SKM-1 treated with dmso at 0.1 percent for 144 hours (cell line): ENCODE data around the gene ZBTB7B.
A peak's percentile ranks its signal among the peaks of the same experiment; 100 is the strongest.
"Not testable (repeated sequence)": the region's sequence is repeated elsewhere in the genome, so short reads cannot be mapped to it uniquely, and the experiment has no call there.

Experiments
- DNase-seq: peaks from one replicate; lab custom pipeline; 2025; ENCODE audit not compliant: unreplicated experiment; lab: John Stamatoyannopoulos, UW

The ZBTB7B gene

DNA sequence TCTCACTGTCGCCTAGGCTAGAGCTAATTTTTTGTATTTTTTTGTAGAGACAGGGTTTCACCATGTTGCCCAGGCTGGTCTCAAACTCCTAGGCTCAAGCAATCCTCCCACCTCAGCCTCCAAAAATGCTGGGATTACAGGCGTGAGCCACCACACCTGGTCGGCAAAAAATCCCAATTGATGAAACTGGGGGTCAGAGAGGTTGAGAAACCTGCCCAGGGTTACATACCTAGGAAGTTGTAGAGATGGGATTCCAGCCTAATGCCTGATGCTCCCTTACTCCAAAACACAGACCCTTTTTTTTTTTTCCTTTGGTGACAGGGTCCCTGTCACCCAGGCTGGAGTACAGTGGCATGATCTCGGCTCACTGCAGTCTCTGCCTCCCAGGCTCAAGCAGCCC, 15.9 kb upstream of the ZBTB7B start:
- DNase-seq: not testable (repeated sequence)

DNA sequence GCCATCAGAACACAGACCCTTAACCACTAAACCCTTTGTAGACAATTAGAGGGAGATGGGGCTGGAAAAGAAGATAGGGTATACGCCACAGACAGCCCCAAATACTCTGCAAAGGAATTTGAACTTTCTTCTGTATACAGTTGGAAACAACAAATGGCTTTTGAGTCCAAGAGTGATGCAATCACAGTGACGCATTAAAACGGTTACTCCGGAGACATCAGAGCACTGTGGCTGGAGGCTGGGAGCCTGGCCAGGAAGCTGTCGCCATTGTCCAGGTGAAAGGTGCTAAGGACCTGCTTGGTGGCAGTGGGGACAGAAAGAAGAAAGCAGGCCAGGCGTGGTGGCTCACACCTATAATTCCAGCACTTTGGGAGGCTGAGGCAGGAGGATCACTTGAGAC, 15.3 kb upstream of the ZBTB7B start:
- no peak for DNase-seq

- no peak for DNase-seq
These were observed 14.3 kb upstream of the ZBTB7B start for GRCh38 chr1:154988058-154988954.

GRCh38 chr1:154989195-154989860, 13.3 kb upstream of the ZBTB7B start:
- DNase-seq: no peak

GRCh38 chr1:154990276-154990675, 12.3 kb upstream of the ZBTB7B start:
- no peak for DNase-seq

DNA sequence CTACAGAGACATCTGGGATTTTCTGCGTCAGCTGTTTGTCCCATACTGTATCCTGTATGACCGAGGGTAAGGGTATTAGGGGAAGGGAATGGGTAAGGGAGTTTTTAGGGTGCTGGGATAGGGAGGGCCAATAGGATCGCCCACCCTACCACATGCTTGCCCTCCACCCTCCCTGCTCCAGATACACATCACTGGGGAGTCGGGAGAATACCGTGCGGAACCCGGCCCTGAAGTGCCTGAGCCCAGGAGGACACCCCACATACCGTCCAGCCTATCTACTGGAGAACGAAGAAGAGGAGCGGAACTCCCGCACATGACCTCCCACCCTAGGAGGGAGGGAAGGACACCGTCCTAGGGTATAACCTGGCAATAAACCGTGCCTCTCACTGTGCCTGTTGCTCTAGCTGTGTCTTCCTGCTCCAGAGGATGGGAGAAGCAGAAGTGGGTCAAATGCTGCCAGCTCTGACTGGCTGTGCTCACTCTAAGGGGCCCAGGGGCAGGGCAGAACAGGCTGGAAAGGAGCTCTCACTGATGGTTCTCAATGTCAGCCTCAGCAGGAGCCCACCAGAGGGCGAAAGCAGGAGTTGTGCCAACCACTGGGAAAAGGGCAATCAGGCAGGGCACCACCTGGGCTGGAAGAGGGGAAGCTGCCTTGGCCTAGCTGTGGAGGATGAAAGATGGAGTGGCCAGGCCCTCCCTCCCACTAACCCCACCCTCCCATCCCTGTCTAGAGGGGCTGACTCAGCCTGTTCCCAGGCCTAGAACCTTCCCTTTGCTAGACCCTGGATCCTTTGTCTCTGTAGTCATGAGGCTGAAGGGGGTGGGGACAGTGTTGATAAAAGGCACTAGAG, 9.7 kb upstream of the ZBTB7B start:
- no peak for DNase-seq

GRCh38 chr1:154993572-154994268, 8.9 kb upstream of the ZBTB7B start, which contains the start of gene LENEP:
TSS of gene LENEP (plus strand) at chr1:154993586. CDS start at chr1:154993608, 22 bp downstream.
- DNase-seq: no peak

DNA sequence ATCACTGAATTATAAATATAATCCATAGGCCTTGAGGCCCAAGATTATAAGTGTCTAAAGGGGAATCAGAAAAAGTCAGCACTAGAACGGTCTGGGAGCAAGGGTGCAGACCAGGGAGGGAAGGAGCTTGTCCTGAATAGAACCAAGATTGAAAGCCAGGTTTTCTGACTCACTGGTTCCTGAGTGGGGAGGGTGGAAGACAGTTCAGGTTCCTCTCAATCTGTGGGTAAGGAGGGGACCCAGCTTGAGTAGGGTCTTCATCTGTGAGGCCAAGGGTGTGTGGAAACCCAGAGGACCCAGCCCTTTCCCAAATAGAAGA, 8.4 kb upstream of the ZBTB7B start:
- no peak for DNase-seq

GRCh38 chr1:154994591-154994990, 8.0 kb upstream of the ZBTB7B start:
- no peak for DNase-seq

DNA sequence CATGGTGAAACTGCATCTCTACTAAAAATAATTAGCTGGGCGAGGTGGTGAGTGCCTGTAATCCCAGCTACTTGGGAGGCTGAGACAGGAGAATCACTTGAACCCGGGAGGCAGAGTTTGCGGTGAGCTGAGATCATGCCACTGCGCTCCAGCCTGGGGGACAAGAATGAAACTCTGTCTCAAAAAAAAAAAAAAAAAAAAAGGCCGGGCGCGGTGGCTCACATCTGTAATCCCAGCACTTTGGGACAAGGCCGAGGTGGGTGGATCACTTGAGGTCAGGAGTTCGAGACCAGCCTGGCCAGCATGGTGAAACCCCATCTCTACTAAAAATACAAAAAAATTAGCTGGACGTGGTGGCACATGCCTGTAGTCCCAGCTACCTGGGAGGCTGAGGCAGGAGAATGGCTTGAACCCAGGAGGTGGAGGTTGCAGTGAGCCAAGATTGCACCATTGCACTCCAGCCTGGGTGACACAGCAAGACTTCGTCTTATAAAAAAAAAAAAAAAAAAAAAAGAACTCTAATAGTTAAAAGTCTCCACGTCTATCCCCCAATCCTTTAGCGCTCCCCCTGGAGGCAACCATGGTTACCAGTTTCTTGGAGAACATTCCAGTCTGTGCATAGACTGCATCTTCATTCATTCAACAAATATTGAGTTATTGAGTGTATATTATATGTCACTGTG, 7.2 kb upstream of the ZBTB7B start:
- peak; percentile 51 for DNase-seq

DNA sequence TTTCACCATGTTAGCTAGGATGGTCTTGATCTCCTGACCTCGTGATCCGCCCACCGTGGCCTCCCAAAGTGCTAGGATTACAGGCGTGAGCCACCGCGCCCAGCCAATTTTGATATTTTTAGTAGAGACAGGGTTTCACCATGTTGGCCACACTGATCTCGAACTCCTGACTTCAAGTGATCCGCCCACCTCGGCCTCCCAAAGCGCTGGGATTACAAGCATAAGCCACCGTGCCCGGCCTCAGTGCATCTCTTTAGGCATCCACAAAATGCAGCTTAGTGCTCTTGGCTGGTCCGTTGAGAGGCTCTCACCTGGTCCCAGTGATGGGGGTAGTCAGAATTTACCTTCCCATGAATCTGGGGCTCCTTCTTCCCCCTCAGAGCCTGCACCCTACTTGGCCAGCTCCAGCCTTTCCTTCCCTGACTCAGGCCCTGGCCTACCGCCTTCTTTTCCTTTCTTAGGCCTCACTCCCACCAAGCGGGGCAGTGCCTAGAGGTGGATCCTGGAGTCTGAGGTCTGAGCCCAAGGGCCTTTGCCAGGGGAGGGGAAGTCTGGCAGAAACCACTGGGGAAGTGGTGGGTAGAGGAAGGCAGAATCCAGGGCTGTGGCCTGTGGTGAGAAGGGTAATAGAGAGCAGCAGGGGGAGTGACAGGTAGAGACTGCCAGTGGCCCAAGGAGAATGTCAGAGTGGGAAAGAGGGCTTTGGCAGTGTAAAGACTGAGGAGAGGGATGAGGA, 5.5 kb upstream of the ZBTB7B start:
- DNase-seq: peak; percentile 80

GRCh38 chr1:154998201-154998780, 4.3 kb upstream of the ZBTB7B start:
- DNase-seq: no peak

- DNase-seq: peak; percentile 83
These were observed 3.6 kb upstream of the ZBTB7B start for GRCh38 chr1:154998818-154999570.

DNA sequence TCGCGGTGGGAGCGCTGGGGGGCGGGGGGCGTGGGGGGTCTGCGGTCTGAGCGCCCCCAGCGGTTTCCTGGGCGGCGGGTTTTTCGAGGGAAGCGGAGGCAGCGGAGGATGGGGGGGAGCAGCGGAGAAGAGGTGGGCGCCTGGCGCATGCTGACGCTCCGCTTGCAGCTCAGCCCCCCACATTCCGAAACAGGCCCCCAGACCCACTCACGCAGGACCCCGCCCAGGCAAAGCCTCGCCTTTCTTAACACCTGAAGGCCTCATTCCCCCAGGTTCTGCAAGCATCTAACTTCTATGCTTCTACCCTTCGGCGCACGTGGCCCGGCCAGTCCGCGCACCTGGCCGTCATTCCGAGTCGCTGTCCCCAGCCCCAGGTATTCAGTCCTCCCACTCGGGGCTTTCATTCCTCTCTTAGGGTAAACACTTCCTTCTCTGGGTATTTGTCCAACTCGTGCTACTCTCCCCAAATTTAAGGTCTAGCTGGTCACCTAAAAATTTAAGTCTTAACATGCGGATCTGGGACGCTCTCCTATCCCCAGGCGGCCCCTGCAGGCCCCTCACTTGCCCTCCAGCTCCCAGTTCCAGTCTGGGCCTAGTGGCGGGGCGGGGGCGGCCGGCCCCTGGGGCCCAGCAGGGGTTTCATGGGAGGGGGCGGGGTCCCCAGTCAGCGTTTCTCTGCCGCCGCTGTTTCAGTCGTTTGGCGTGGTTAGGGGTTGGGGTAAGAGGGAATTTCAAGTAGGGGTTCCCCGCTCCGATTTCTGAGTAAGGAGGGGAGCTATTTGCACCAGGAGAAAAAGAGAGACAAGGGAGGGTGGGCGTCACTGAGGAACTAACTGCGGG, 2.8 kb upstream of the ZBTB7B start:
- DNase-seq: peak; percentile 55

GRCh38 chr1:155000411-155000725, 2.2 kb upstream of the ZBTB7B start:
- no peak for DNase-seq

DNA sequence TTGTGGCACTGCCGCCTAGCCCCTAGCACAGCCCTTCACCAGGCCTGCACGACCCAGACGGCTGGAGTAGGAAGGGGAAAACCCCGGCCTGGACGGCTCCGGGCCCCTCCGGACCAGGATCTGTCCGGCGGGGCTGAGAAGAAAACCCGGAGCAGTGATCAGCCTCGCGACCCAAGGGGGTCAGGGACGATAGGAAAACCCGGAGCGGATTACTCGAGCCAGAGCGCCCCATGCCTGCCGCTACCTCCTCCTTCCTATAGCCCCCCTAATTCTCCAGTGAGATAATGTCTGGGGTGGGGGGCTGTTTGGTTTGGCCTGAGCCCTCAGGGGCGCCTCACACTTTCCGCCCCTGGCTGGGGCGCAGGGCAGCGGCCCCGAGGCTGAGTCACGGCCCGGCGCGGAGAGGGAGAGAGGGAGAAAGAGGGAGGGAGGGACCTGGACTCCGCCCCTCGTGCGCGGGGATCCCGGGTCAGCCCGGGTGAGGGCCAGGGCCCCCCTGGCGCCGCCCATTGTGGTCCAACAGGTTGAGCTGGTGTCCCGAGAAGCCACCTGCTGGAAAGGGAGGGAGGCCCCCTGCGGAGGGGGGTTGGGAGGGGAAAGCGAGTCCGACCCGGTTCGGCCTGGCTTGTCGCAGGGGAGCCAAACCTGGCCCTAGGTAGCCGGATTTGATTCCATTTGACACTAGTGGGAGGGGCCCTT, 1.7 kb upstream of the ZBTB7B start:
- DNase-seq: peak; percentile 90

DNA sequence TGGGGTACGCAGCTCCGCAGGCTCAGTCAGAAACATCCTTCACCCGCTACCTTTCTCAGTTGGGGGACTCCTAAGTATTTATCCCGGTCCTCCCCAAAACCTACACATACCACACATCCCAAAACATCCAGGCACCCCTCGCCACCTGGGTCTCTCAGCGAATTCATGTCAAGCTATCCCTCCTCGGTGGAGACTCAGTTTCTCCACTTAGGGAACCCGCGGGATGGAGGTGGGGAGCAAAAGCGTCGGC, 1.3 kb upstream of the ZBTB7B start:
- DNase-seq: peak; percentile 77
